ENCODE results near the gene G0S2. TPM values are rescaled to one million over a fixed set of nuclear protein-coding genes. Genes with fewer than 3 reads are reported as not detected.
"Not testable (repeated sequence)": the region's sequence is repeated elsewhere in the genome, so short reads cannot be mapped to it uniquely, and the experiment has no call there.

The G0S2 gene
- total RNA-seq, 1 experiment from 2014 or later: not detected

GRCh38 chr1:209675565-209676154 is 448 bp downstream of the G0S2 start:
- DNase-seq (ENCODE audit: low spot score): no peak

- DNase-seq (ENCODE audit: low spot score): no peak
Measured at GRCh38 chr1:209678981-209679539, 3.8 kb downstream of the G0S2 start.

GRCh38 chr1:209685821-209686220 is 10.6 kb downstream of the G0S2 start:
- DNase-seq (ENCODE audit: low spot score): no peak

GRCh38 chr1:209686322-209686721 is 11.1 kb downstream of the G0S2 start:
- DNase-seq (ENCODE audit: low spot score): no peak

- DNase-seq (ENCODE audit: low spot score): peak; percentile 97
Measured at GRCh38 chr1:209688746-209689234, 13.6 kb downstream of the G0S2 start.

GRCh38 chr1:209689477-209689876 is 14.3 kb downstream of the G0S2 start:
- DNase-seq (ENCODE audit: low spot score): peak; percentile 61

GRCh38 chr1:209691237-209691636 is 16.0 kb downstream of the G0S2 start:
- DNase-seq (ENCODE audit: low spot score): no peak

- DNase-seq (ENCODE audit: low spot score): no peak
Measured at GRCh38 chr1:209692296-209692695, 17.1 kb downstream of the G0S2 start.

- peak; percentile 81 for DNase-seq (ENCODE audit: low spot score)
Measured at GRCh38 chr1:209692745-209693504, 17.7 kb downstream of the G0S2 start.

- DNase-seq (ENCODE audit: low spot score): no peak
Measured at GRCh38 chr1:209696673-209697072, 21.5 kb downstream of the G0S2 start.

GRCh38 chr1:209697126-209697525 is 21.9 kb downstream of the G0S2 start:
- DNase-seq (ENCODE audit: low spot score): no peak

GRCh38 chr1:209700686-209701085 is 25.5 kb downstream of the G0S2 start:
- not testable (repeated sequence) for DNase-seq (ENCODE audit: low spot score)

GRCh38 chr1:209702832-209703231 is 27.6 kb downstream of the G0S2 start:
- DNase-seq (ENCODE audit: low spot score): no peak

- no peak for DNase-seq (ENCODE audit: low spot score)
Measured at GRCh38 chr1:209703834-209704504, 28.8 kb downstream of the G0S2 start.

GRCh38 chr1:209704584-209704983 is 29.4 kb downstream of the G0S2 start, which contains the start of gene HSD11B1:
Gene HSD11B1, plus strand, starts transcription at chr1:209704846. Its CDS starts 97 bp downstream, at chr1:209704943.
- no peak for DNase-seq (ENCODE audit: low spot score)

GRCh38 chr1:209705033-209705598 is 29.9 kb downstream of the G0S2 start:
- no peak for DNase-seq (ENCODE audit: low spot score)

- DNase-seq (ENCODE audit: low spot score): no peak
Measured at GRCh38 chr1:209706622-209707021, 31.4 kb downstream of the G0S2 start.

- no peak for DNase-seq (ENCODE audit: low spot score)
Measured at GRCh38 chr1:209707308-209707707, 32.1 kb downstream of the G0S2 start.

GRCh38 chr1:209708297-209708696 is 33.1 kb downstream of the G0S2 start:
- no peak for DNase-seq (ENCODE audit: low spot score)

GRCh38 chr1:209710093-209710492 is 34.9 kb downstream of the G0S2 start:
- DNase-seq (ENCODE audit: low spot score): no peak

- DNase-seq (ENCODE audit: low spot score): no peak
Measured at GRCh38 chr1:209710847-209711246, 35.6 kb downstream of the G0S2 start.

- no peak for DNase-seq (ENCODE audit: low spot score)
Measured at GRCh38 chr1:209714338-209714737, 39.1 kb downstream of the G0S2 start.
